Stomach (tissue), 4 donors: ENCODE results near the gene CCDC169.

Source experiments
- EP300 ChIP-seq: sonication (generic); formaldehyde crosslinking; IDR thresholded peaks from one replicate; pipeline ENCODE4 v1.6.1; 2017; ENCODE audit warnings: antibody characterized with exemption
- POLR2A ChIP-seq, 4 donors: fragments of 450-650 bp; IDR thresholded peaks; one replicate each; pipeline ENCODE4 v1.6.1; 2016; ENCODE audit warnings: antibody characterized with exemption in 4 of 4, control low read depth in 2 of 4, mild to moderate bottlenecking in 1 of 4, moderate library complexity in 1 of 4
- POLR2AphosphoS5 ChIP-seq, 3 donors: sonication (generic); formaldehyde crosslinking; IDR thresholded peaks; one replicate each; pipeline ENCODE4 v1.6.1; 2016; ENCODE audit warnings: antibody characterized with exemption in 3 of 3
- TF ChIP-seq, protein P1 (sequence below), 7 experiments: fragments of 450-650 bp in 4 of 7; fragments of 200-600 bp in 3 of 7; sonication (generic) in 3 of 7; IDR thresholded peaks; one replicate each; pipeline ENCODE4 v1.5.1; 2016 to 2019; ENCODE audit warnings: antibody characterized with exemption in 7 of 7, control low read depth in 2 of 7, mild to moderate bottlenecking in 1 of 7

DNA sequence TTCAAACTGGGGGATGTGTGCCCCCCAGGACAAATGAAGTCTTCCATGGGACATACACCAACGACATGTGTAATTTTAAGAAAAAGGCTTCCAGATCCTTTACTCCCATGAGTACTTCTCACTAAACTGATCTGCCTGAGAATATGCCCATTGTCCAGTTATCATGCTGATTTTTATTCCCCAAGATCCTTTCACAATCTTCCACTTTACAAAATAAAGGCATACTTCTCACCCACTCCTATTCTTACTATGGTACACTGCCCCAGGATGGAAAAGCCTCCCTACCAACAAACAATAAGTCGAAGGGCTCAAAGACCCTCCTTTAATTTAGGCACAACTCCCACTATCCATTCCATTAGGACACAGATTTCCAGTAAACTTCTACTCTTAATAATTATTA is 45.1 kb upstream of the CCDC169 start:
- TF ChIP-seq, protein P1, sequence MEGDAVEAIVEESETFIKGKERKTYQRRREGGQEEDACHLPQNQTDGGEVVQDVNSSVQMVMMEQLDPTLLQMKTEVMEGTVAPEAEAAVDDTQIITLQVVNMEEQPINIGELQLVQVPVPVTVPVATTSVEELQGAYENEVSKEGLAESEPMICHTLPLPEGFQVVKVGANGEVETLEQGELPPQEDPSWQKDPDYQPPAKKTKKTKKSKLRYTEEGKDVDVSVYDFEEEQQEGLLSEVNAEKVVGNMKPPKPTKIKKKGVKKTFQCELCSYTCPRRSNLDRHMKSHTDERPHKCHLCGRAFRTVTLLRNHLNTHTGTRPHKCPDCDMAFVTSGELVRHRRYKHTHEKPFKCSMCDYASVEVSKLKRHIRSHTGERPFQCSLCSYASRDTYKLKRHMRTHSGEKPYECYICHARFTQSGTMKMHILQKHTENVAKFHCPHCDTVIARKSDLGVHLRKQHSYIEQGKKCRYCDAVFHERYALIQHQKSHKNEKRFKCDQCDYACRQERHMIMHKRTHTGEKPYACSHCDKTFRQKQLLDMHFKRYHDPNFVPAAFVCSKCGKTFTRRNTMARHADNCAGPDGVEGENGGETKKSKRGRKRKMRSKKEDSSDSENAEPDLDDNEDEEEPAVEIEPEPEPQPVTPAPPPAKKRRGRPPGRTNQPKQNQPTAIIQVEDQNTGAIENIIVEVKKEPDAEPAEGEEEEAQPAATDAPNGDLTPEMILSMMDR (IDR thresholded peaks at IDR 0.05): no peak
- TF ChIP-seq POLR2AphosphoS5 (IDR thresholded peaks at IDR 0.05) (no peak), POLR2A (IDR thresholded peaks at IDR 0.05) (no peak), EP300 (no peak)
